ENCODE data around the gene MXD4.
"Not testable (repeated sequence)": the region's sequence is repeated elsewhere in the genome, so short reads cannot be mapped to it uniquely, and the experiment has no call there.

Gene MXD4

DNA sequence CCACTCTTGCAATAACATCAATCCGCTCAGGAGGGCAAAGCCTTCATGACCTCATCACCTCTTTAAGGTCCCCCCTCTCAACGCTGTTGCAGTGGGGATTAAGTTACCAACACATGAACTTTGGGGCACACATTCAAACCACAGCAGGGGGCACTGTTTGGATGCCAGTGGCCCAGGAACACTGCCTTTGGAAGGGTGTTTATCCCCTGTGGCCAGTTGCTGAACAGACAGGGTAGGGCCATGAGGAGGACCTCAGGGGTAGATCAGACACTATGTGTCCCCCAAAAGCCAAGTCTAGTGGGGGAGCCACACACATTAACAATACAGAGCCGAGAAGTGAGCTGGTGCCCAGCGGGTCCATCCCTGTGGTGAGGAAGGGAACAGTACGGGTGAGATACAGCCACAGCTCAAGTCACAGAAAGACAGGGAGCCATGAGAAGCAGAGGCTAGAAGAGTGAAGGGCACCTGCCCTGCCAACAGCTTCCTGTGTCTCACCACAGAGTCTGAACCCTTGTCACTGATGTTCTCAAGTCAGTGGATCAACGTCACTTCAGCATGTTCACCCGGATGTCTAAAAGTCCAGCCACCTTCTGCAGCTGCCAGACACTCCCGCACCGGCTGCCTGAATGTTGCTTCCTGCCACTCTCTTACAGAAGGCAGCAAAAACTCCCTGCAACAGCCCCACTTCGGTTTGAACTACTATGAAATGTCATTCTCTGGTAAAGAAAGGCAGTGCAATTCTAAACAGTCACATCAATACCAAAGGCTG is 19.9 kb upstream of the MXD4 start:
- no peak overlapping the region for H3K4me3 Mint-ChIP-seq
- H3K27ac Mint-ChIP-seq = peak overlapping the region in 1 of 3 experiments; percentile 4
- peaks cover 18% of the 10 kb centered on the region for H3K27me3 Mint-ChIP-seq (ENCODE audit: low read depth)
- H3K9me3 Mint-ChIP-seq = no peaks in the 10 kb centered on the region
- TF ChIP-seq, protein P1, sequence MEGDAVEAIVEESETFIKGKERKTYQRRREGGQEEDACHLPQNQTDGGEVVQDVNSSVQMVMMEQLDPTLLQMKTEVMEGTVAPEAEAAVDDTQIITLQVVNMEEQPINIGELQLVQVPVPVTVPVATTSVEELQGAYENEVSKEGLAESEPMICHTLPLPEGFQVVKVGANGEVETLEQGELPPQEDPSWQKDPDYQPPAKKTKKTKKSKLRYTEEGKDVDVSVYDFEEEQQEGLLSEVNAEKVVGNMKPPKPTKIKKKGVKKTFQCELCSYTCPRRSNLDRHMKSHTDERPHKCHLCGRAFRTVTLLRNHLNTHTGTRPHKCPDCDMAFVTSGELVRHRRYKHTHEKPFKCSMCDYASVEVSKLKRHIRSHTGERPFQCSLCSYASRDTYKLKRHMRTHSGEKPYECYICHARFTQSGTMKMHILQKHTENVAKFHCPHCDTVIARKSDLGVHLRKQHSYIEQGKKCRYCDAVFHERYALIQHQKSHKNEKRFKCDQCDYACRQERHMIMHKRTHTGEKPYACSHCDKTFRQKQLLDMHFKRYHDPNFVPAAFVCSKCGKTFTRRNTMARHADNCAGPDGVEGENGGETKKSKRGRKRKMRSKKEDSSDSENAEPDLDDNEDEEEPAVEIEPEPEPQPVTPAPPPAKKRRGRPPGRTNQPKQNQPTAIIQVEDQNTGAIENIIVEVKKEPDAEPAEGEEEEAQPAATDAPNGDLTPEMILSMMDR (IDR thresholded peaks at IDR 0.05; ENCODE audit: unreplicated experiment in 3 of 3) = no peak
- H3K36me3 Mint-ChIP-seq (ENCODE audit: low read depth) = no peaks in the 10 kb centered on the region
- H3K4me1 Mint-ChIP-seq = peaks cover 16% of the 10 kb centered on the region

DNA sequence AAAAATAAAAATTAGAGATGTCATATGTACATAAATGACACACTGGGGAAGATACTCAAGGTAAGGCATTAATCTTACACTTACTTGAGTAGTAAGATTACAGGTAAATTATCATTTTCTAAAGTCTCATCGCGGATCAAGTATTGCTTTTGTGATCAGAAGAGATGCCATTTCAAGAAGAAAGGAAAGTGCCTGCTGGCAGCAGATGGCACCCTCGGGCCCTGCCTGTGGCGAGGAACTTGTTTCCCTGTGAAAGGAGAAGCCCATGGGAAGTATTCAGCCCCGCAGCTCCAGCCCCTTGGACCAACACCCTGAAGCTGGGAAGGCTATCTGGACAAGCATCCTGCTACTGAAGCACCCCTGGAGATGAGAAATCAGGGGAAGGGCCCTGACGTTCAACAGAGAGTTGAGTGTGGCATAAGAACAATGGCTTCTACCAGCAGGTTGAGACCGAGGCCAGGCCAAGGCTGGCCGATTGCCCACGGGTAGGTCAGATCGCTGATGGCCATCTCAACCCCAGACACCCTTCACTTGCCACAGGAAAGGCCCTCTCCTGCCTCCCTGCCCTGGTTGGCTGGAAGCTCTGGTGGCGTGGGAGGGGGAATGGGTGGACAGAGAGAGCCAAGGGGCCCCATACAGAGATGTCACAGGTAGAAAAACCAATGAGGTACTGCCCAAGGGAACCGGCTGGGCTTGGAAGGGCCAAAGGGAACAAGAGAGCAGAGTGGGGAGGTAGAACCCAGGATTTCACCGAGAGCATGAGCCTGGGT is 18.8 kb upstream of the MXD4 start:
- Mint-ChIP-seq H3K27me3 (ENCODE audit: low read depth) (peaks cover 16% of the 10 kb centered on the region), H3K4me1 (peaks cover 11% of the 10 kb centered on the region), H3K9me3 (no peaks in the 10 kb centered on the region), H3K4me3 (no peak overlapping the region), H3K27ac (no peak overlapping the region), H3K36me3 (ENCODE audit: low read depth) (no peaks in the 10 kb centered on the region)
- TF ChIP-seq, protein P1 (IDR thresholded peaks at IDR 0.05; ENCODE audit: unreplicated experiment in 3 of 3) = peak in 1 of 3 experiments; percentile 7

DNA sequence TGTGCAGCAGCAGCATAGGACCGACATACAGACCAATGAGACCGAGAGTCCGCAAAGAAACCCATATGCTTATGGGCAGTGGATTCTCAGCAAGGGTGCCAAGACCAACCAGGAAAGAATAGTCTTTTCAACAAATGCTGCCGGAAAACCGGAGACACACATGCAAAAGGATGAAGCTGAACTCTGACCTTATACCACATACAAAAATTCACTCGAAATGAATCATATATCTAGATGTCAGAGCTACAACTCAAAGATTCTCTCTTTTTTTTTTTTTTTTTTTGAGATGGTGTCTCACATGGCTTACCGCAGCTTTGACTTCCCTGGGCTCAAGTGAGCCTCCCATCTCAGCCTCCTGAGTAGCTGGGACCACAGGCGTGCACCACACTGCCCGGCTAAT is 16.0 kb upstream of the MXD4 start:
- Mint-ChIP-seq H3K9me3 (no peaks in the 10 kb centered on the region), H3K36me3 (ENCODE audit: low read depth) (no peaks in the 10 kb centered on the region), H3K4me3 (no peak overlapping the region), H3K27ac (no peak overlapping the region), H3K4me1 (peaks cover 21% of the 10 kb centered on the region), H3K27me3 (ENCODE audit: low read depth) (peaks cover 5% of the 10 kb centered on the region)
- TF ChIP-seq, protein P1 (IDR thresholded peaks at IDR 0.05; ENCODE audit: unreplicated experiment in 3 of 3) = no peak

DNA sequence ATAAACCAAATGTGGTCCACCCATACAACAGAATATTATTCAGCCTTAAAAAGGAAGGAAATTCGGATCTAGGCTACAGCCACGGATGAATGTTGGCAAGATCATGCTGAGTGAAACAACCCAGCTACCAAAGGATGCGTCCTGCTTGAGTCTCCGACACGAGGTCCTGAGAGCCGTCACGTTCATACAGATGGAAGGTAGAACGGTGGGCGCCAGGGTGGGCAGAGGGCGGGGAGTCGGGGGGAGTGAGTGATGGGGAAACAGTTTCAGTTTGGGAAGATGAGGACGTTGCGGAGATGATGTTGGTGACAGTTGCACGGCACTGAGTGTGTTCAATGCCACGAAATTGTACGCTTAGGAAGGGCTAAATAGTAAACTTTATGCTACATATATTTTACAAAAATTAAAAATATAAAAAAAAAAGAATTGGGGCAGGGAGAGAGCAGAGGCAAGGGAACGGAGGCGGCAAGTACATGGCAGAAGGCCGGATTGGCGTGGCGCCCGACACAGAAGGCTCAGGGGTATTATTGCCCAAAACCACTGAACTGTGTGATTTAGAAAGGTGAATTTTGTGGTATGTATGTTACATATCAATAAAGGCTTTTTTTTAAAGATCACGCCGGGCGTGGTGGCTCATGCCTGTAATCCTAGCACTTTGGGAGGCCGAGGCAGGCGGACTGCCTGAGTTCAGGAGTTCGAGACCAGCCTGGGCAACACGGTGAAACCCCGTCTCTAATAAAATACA is 14.8 kb upstream of the MXD4 start:
- TF ChIP-seq, protein P1 (IDR thresholded peaks at IDR 0.05; ENCODE audit: unreplicated experiment in 3 of 3) = no peak
- Mint-ChIP-seq H3K27me3 (ENCODE audit: low read depth) (peaks cover 5% of the 10 kb centered on the region), H3K36me3 (ENCODE audit: low read depth) (no peaks in the 10 kb centered on the region), H3K9me3 (no peaks in the 10 kb centered on the region), H3K27ac (no peak overlapping the region), H3K4me1 (peaks cover 19% of the 10 kb centered on the region), H3K4me3 (no peak overlapping the region)

DNA sequence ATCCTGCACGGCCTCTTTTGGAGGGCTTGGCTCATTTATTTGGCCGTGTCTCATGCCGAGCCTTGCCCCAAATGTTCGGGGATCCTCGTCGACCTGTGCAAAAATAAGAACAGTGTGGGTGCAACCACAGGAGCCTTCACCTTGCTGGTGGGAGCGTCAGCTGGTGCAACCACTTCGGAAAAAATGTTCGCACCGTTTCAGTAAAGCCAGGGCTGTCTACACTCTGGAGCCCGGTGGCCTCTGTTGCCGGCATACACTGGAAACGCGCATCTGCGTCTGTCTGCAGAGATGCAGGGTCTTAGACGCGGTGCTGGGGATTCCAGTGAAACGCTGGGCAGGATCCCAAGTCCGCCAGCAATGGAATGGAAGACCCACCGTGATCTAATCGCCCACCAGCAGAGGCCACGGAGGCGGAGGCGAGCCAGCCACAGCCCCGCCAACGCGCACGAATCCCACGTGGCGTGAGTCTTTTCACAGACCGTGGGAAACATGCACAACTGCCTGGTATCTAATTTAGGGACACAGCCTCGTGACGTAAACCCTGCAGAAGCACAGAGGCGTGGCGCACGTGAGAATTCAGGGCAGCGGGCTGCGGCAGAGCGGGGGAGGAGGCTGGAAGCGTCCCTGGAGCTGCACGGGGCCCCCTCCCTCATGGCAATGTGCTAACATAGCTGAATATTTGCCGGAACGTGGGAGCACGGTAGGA is 13.8 kb upstream of the MXD4 start:
- Mint-ChIP-seq H3K27me3 (ENCODE audit: low read depth) (peaks cover 2% of the 10 kb centered on the region), H3K27ac (no peak overlapping the region), H3K36me3 (ENCODE audit: low read depth) (no peaks in the 10 kb centered on the region), H3K4me1 (peaks cover 15% of the 10 kb centered on the region), H3K4me3 (no peak overlapping the region), H3K9me3 (no peaks in the 10 kb centered on the region)
- TF ChIP-seq, protein P1 (IDR thresholded peaks at IDR 0.05; ENCODE audit: unreplicated experiment in 3 of 3) = no peak

DNA sequence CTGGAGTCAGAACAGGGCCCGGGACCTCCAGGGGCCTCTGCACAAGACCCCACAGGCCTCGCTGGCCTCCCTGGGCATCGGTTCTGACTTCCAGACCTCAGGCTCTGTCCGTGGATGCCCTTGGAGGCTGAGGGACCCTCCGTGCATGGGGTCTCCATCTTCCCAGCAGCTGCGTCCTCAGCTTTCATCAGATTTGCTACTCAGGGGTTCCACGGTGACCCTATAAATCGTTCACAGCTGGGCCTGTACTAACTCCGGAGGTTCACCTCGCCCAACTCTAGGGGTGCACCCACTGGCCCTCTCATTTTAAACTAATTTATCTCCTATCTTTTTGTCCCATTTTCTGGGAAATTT is 13.1 kb upstream of the MXD4 start:
- H3K4me1 Mint-ChIP-seq = peaks cover 15% of the 10 kb centered on the region
- H3K9me3 Mint-ChIP-seq; H3K27ac Mint-ChIP-seq; H3K4me3 Mint-ChIP-seq; H3K27me3 Mint-ChIP-seq (ENCODE audit: low read depth); H3K36me3 Mint-ChIP-seq (ENCODE audit: low read depth): not testable (repeated sequence)
